ENCODE measurements around the gene SSBP1.

- TF ChIP-seq CTCF (IDR thresholded peaks at IDR 0.05) (no peak), EP300 (IDR thresholded peaks at IDR 0.05; ENCODE audit: low read depth) (no peak), POLR2A (IDR thresholded peaks at IDR 0.05) (no peak)
Observed at GRCh38 chr7:141702892-141703291, 35.3 kb upstream of the SSBP1 start.

All from transverse colon (tissue), 3 donors.